ENCODE measurements around the gene GGCT.

DNA sequence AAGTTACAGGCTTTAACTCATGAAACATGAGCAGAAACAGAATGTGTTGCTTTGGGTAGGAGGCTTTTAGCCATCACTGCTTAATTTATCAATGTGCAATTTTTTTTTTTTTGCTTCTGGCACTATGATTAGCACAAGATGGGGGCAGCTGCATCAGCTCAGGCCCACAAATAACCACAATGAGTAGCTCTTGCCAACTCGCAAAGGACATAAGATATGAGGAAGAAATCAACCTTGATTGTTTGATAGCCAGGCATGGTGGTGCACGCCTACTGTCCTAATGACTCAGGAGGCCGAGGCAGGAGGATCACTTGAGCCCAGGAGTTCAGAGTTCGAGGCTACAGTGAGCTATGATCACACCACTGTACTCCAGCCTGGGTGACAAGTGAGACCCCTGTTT is 38.4 kb downstream of the GGCT start:
- TF ChIP-seq, protein P1, sequence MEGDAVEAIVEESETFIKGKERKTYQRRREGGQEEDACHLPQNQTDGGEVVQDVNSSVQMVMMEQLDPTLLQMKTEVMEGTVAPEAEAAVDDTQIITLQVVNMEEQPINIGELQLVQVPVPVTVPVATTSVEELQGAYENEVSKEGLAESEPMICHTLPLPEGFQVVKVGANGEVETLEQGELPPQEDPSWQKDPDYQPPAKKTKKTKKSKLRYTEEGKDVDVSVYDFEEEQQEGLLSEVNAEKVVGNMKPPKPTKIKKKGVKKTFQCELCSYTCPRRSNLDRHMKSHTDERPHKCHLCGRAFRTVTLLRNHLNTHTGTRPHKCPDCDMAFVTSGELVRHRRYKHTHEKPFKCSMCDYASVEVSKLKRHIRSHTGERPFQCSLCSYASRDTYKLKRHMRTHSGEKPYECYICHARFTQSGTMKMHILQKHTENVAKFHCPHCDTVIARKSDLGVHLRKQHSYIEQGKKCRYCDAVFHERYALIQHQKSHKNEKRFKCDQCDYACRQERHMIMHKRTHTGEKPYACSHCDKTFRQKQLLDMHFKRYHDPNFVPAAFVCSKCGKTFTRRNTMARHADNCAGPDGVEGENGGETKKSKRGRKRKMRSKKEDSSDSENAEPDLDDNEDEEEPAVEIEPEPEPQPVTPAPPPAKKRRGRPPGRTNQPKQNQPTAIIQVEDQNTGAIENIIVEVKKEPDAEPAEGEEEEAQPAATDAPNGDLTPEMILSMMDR (IDR thresholded peaks at IDR 0.05; ENCODE audit: extremely low read depth in 1 of 2, insufficient read depth in 1 of 2, low read depth in 1 of 2, low read length in 2 of 2), result no peak
- TF ChIP-seq POLR2AphosphoS5 (IDR thresholded peaks at IDR 0.05; ENCODE audit: insufficient read depth, low read depth, low read length) (no peak), EZH2 (IDR thresholded peaks at IDR 0.05; ENCODE audit: borderline replicate concordance, low read depth, low read length, severe bottlenecking) (no peak), POLR2A (IDR thresholded peaks at IDR 0.05; ENCODE audit: low read depth, low read length) (no peak), MAX (IDR thresholded peaks at IDR 0.05; ENCODE audit: insufficient read depth, insufficient read length) (no peak), MYC (IDR thresholded peaks at IDR 0.05; ENCODE audit: low read depth, low read length) (no peak)
